Mucosa of rectum (tissue), 2 donors: ENCODE results near the gene DENND1B.

Source experiments
- H3K27ac ChIP-seq, 2 donors: one replicate each; pipeline ENCODE4 v1.7.0; 2013; ENCODE audit warnings: inconsistent platforms in 2 of 2, low read depth in 2 of 2, low read length in 2 of 2
- H3K27me3 ChIP-seq, 2 donors: one replicate each; pipeline ENCODE4 v1.7.0; 2013; ENCODE audit warnings: low read length in 2 of 2; ENCODE audit not compliant: control insufficient read depth in 2 of 2, insufficient read depth in 2 of 2
- H3K36me3 ChIP-seq, 2 donors: one replicate each; pipeline ENCODE4 v1.7.0; 2013; ENCODE audit warnings: low read length in 2 of 2; ENCODE audit not compliant: control insufficient read depth in 2 of 2, insufficient read depth in 2 of 2
- H3K4me1 ChIP-seq, 2 donors: one replicate each; pipeline ENCODE4 v1.7.0; 2013; ENCODE audit warnings: low read length in 2 of 2, mild to moderate bottlenecking in 1 of 2; ENCODE audit not compliant: control insufficient read depth in 2 of 2, insufficient read depth in 2 of 2
- H3K4me3 ChIP-seq, 2 donors: one replicate each; pipeline ENCODE4 v1.7.0; 2013; ENCODE audit warnings: low read length in 2 of 2
- H3K9ac ChIP-seq, 2 donors: one replicate each; pipeline ENCODE4 v1.7.0; 2013; ENCODE audit warnings: low read length in 2 of 2, low read depth in 1 of 2, mild to moderate bottlenecking in 1 of 2
- H3K9me3 ChIP-seq, 2 donors: one replicate each; pipeline ENCODE4 v1.7.0; 2013; ENCODE audit warnings: low read length in 2 of 2; ENCODE audit not compliant: control insufficient read depth in 2 of 2
- donor health status: healthy.
- donor health status: Normal muscosa, but diverticular disease.

DENND1B gene

DNA sequence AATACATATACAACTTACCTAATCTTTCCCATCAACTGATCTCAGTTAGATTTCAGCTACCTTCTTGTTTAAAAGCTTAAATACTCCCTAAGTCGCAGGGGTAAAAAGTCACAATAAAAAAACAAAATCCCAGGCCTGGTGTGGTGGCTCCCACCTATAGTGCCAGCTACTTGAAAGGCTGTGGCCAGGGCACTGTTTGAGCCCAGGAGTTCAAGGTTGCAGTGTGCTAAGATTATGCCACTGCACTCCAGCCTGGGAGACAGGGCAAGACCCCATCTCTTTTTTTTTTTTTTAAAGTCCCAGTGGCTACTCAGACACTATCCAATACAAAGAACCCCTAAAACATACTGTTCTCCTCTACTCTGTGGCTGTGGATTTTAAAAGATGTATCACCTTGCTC, 228.3 kb downstream of the DENND1B start:
- Histone ChIP-seq H3K36me3 (peaks cover 0 to 5% of the 10 kb centered on the region in 2 donors), H3K4me1 (no peaks in the 10 kb centered on the region), H3K4me3 (no peak overlapping the region), H3K9ac (no peak overlapping the region), H3K27ac (no peak overlapping the region), H3K27me3 (no peaks in the 10 kb centered on the region), H3K9me3 (no peaks in the 10 kb centered on the region)

DNA sequence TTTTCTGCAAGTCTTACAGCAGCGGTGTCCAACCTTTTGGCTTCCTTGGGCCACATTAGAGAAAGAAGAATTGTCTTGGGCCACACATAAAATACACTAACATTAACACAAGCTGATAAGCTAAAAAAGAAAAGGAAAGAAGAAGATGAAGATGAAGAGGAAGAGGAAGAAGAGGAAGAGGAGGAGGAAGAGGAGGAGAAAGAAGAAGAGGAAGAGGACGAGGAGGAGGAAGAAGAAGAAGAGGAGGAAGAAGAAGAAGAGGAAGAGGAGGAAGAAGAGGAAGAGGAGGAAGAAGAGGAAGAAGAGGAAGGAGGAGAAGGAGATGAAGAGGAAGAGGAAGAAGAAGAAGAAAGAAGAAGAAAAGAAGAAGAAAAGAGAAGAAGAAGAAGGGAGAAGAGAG, 230.7 kb downstream of the DENND1B start:
- H3K27me3 ChIP-seq = no peaks in the 10 kb centered on the region
- H3K36me3 ChIP-seq = peaks cover 3 to 5% of the 10 kb centered on the region in 2 donors
- no peak overlapping the region for H3K27ac ChIP-seq
- H3K4me3 ChIP-seq = no peak overlapping the region
- no peaks in the 10 kb centered on the region for H3K4me1 ChIP-seq
- no peak overlapping the region for H3K9ac ChIP-seq
- no peaks in the 10 kb centered on the region for H3K9me3 ChIP-seq

DNA sequence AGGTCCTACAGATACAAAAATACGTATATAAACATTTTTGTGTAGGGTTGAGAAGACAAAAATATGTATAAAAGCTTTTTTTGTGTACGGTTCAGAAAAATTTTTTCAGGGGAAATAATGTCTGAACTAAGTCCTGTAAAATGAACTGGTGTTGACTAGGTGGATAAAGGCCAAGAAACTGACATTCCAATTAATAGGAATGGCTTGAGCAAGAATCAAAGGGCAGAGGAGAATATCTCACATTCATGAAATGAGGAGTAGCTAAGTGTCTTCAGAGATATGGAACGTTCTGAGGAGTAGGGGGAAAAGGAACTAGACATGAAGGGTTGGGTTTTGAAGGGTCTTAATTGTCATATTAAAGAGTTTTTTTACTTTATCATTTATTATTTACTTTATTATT, 231.2 kb downstream of the DENND1B start:
- H3K4me3 ChIP-seq = no peak overlapping the region
- no peaks in the 10 kb centered on the region for H3K9me3 ChIP-seq
- H3K36me3 ChIP-seq = peaks cover 5 to 6% of the 10 kb centered on the region in 2 donors
- H3K27me3 ChIP-seq = no peaks in the 10 kb centered on the region
- H3K4me1 ChIP-seq = no peaks in the 10 kb centered on the region
- no peak overlapping the region for H3K27ac ChIP-seq
- no peak overlapping the region for H3K9ac ChIP-seq

DNA sequence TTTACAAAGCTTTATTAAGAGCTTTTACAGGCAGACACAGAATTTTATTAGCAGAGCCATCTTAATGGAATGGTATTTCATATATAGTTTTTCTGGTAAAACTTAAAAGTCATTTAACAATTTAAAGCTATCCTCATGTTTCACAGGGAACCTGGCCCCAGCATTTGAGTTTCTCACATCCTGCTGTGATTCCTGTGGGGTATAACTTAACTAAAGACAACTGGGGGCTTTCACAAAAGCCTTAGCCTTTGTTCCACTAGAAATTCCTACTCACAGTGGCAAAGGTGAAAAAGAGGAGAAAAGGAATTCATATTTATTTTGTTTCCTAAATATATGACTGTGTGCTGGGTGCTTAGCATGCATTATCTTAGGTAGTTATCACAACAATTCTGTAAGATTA, 233.9 kb downstream of the DENND1B start:
- no peak overlapping the region for H3K27ac ChIP-seq
- no peak overlapping the region for H3K4me3 ChIP-seq
- no peaks in the 10 kb centered on the region for H3K27me3 ChIP-seq
- peaks cover 11% of the 10 kb centered on the region in 2 donors for H3K36me3 ChIP-seq
- no peaks in the 10 kb centered on the region for H3K9me3 ChIP-seq
- no peaks in the 10 kb centered on the region for H3K4me1 ChIP-seq
- no peak overlapping the region for H3K9ac ChIP-seq

DNA sequence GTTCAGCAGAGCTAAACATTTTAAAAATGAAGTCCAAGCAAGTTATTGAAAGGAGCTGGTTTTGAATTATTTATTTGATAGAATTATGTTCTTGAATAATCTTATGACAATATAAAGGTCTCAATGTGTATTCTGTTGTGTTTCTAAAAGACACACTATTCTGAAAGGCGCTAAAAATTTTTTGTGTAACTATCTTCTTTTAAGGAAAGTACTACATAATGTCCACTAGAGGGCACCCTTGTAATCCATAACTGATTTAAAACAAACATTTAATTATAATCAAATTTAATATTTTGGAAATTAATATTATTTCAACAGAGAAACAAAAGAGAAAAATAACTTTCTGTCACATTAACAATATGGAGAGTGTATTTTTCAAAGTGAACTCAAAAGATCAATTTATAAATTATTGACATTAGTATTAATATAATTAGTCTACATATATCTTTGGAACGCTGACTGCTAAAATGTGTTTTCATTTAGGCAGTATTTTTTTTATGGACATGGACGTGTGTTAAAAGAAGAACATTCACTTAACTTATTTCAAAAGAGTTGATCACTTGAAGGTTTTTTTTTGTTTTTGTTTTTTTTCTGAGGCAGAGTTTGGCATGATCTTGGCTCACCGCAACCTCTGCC, 248.4 kb downstream of the DENND1B start:
- Histone ChIP-seq H3K36me3 (no peaks in the 10 kb centered on the region), H3K27me3 (no peaks in the 10 kb centered on the region), H3K9me3 (no peaks in the 10 kb centered on the region), H3K27ac (no peak overlapping the region), H3K4me3 (no peak overlapping the region), H3K4me1 (no peaks in the 10 kb centered on the region), H3K9ac (no peak overlapping the region)

DNA sequence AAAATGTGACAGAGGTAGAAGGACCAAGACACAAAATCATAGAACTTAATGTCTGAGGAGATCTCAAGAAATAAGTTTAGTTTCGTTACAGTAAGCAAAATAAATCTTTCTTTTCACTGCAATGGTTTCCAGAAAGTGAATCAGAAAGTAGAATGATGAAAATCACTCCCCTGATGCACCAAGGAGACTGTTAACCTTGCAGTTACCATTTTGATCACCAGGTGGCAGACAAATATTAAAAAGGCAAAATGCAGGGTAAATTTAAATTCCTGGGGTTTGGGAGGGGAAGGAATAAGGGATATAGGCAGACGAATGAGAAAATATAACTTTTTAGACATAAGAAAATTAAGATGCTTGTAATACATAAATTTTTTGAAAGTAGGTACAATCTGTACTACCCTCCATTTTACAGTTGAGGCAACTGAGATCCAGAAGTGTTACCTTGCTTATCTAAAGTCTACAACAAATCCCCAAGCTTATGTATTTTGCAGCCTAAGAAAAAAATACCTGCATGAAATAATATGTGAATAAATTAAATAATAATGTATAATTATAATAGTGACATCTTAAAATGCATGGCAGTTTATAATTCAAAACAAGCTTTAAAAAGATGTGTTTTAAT, 254.1 kb downstream of the DENND1B start:
- Histone ChIP-seq H3K27me3 (no peaks in the 10 kb centered on the region), H3K4me3 (no peak overlapping the region), H3K9ac (no peak overlapping the region), H3K36me3 (no peaks in the 10 kb centered on the region), H3K9me3 (no peaks in the 10 kb centered on the region), H3K27ac (no peak overlapping the region), H3K4me1 (no peaks in the 10 kb centered on the region)

DNA sequence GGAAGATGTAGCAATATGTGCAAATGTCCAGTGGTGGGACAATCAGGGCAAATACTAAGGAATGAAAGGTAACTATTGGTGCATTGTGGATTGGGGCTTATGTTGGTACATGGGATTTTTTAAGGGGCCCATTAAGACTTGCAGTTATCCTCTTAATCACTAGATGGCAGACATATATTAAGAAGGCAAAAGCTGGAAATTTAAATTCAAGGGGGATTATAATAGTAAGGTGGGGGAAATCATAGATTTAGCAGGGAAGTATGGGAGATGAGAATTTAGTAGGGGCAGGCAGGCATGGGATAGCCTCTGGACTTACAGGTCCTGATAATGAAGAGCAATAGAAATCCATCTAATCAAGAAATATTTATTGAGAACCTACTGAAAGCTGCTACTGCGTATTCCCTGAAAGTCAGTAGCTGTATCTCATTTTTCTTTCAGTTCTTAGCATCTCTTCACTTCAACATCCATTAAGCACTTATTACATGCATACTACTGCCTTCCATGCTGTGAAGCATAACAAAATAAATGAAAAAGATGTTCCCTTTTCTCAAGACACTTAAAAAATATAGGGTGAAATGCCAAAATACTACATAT, 255.4 kb downstream of the DENND1B start:
- H3K4me3 ChIP-seq = no peak overlapping the region
- H3K27ac ChIP-seq = no peak overlapping the region
- no peaks in the 10 kb centered on the region for H3K9me3 ChIP-seq

DNA sequence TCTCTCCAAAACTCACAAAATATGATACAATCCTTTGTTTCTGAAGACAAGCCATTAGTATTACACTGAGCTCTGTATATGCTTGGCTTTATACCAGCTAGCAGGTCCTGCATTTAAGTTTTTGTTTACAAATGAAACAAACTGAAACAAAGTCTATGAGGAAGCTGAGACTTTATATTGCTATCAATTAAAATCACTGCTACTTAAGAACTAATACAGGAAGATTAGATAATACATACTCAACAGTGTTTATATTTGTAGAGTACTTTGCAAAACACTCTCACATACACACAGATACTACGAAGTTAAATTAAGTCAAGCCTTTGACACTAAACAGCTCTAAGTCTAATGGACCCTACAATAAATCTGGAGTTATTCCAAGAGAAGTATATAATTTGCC, 259.9 kb downstream of the DENND1B start:
- H3K4me1 ChIP-seq = no peaks in the 10 kb centered on the region
- H3K27ac ChIP-seq = no peak overlapping the region
- peaks cover 7 to 14% of the 10 kb centered on the region in 2 donors for H3K36me3 ChIP-seq
- H3K4me3 ChIP-seq = no peak overlapping the region
- H3K9ac ChIP-seq = no peak overlapping the region
- H3K9me3 ChIP-seq = no peaks in the 10 kb centered on the region
- no peaks in the 10 kb centered on the region for H3K27me3 ChIP-seq

More for the DNA sequence above, 255.4 kb downstream of the DENND1B start:
- Histone ChIP-seq H3K27me3 (no peaks in the 10 kb centered on the region), H3K36me3 (no peaks in the 10 kb centered on the region), H3K4me1 (no peaks in the 10 kb centered on the region), H3K9ac (no peak overlapping the region)

DNA sequence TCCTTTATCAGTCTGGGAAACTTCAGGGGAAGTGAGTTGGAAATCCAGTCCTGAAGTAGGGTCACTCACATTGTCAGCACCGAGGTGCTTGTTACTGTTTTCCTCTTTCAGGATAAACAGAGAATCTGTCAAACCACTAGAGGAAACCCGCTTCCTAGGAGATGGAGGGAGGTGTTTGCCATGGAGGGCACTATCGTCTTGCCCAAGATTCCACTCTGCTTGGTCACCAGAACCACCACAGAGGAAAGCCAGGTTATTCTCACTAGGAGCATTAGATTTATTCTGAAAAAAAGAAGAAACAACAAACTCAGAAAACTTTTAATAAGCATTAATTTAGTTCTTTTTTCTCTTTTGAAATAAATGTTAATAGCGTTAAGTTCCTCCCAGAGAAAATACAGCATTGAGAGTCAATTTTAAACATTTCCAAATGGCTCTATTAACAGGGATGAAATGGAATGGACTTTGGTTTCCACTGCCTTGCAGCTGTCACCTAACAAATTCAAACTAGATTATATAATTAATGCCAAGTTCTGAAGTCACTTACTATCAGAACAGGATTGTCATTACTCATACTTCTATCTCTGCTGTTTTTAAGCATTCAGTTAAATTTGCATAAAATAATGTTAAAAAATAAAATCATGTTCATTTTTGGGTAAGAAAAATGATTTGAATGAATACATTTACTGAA, 264.4 kb downstream of the DENND1B start:
- no peaks in the 10 kb centered on the region for H3K27me3 ChIP-seq
- H3K4me3 ChIP-seq = no peak overlapping the region
- no peak overlapping the region for H3K27ac ChIP-seq
- H3K9ac ChIP-seq = no peak overlapping the region
- H3K36me3 ChIP-seq = peaks cover 15 to 16% of the 10 kb centered on the region in 2 donors
- no peaks in the 10 kb centered on the region for H3K4me1 ChIP-seq
- no peaks in the 10 kb centered on the region for H3K9me3 ChIP-seq

DNA sequence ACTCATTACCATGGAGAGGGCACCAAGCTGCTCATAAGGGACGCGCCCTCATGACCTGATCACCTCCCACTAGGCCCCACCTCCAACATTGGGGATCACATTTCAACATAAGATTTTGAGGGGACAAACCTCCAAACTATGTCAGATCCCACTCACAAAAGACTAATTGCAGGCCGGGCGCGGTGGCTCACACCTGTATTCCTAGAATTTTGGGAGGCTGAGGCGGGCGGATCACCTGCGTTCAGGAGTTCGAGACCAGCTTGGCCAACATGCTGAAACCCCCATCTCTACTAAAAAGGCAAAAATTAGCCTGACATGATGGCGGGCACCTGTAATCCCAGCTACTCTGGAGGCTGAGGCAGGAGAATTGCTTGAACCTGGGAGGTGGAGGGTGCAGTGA, 278.6 kb downstream of the DENND1B start:
- Histone ChIP-seq H3K27ac (no peak overlapping the region), H3K36me3 (no peaks in the 10 kb centered on the region)

More for the DNA sequence above, 278.6 kb downstream of the DENND1B start:
- no peaks in the 10 kb centered on the region for H3K9me3 ChIP-seq
- no peaks in the 10 kb centered on the region for H3K27me3 ChIP-seq
- H3K4me3 ChIP-seq = no peak overlapping the region
- no peak overlapping the region for H3K9ac ChIP-seq
- no peaks in the 10 kb centered on the region for H3K4me1 ChIP-seq
